Stimulated activated CD4-positive, alpha-beta T cell treated with anti-CD3 and anti-CD28 coated beads, Interleukin-2, amount 100 ng/mL, for 4 hours (primary cell): Measurements from ENCODE around the gene TAF3.

ENCODE experiments used
- DNase-seq: peaks from one replicate; pipeline ENCODE4 v3.0.0-alpha.2; 2020; ENCODE audit warnings: low read depth

Gene TAF3

GRCh38 chr10:7876541-7877127, 58.3 kb downstream of the TAF3 start:
- no peak for DNase-seq

- no peak for DNase-seq
Observed at GRCh38 chr10:7881119-7881518, 62.8 kb downstream of the TAF3 start.

- DNase-seq = no peak
Observed at GRCh38 chr10:7886056-7886455, 67.8 kb downstream of the TAF3 start.

- DNase-seq = no peak
Observed at GRCh38 chr10:7887174-7887816, 69.0 kb downstream of the TAF3 start.

GRCh38 chr10:7889947-7890542, 71.7 kb downstream of the TAF3 start:
- DNase-seq = no peak

GRCh38 chr10:7890781-7891180, 72.5 kb downstream of the TAF3 start:
- DNase-seq = no peak

- DNase-seq = no peak
Observed at GRCh38 chr10:7891634-7892033, 73.3 kb downstream of the TAF3 start.

GRCh38 chr10:7892146-7892545, 73.8 kb downstream of the TAF3 start:
- DNase-seq = no peak

- DNase-seq = no peak
Observed at GRCh38 chr10:7895699-7896090, 77.4 kb downstream of the TAF3 start.

- DNase-seq = no peak
Observed at GRCh38 chr10:7896297-7896696, 78.0 kb downstream of the TAF3 start.

GRCh38 chr10:7901256-7901655, 83.0 kb downstream of the TAF3 start:
- no peak for DNase-seq

- DNase-seq = no peak
Observed at GRCh38 chr10:7902413-7902812, 84.1 kb downstream of the TAF3 start.

GRCh38 chr10:7903851-7904250, 85.5 kb downstream of the TAF3 start:
- no peak for DNase-seq

GRCh38 chr10:7906128-7906527, 87.8 kb downstream of the TAF3 start:
- DNase-seq = no peak

- DNase-seq = no peak
Observed at GRCh38 chr10:7908541-7909210, 90.4 kb downstream of the TAF3 start.

- no peak for DNase-seq
Observed at GRCh38 chr10:7913126-7913872, 95.0 kb downstream of the TAF3 start.

- DNase-seq = no peak
Observed at GRCh38 chr10:7915923-7916536, 97.7 kb downstream of the TAF3 start.

GRCh38 chr10:7917736-7918135, 99.4 kb downstream of the TAF3 start:
- DNase-seq = no peak

GRCh38 chr10:7922707-7923106, 104.4 kb downstream of the TAF3 start:
- no peak for DNase-seq

GRCh38 chr10:7928536-7928935, 110.2 kb downstream of the TAF3 start:
- no peak for DNase-seq

GRCh38 chr10:7932301-7933036, 114.2 kb downstream of the TAF3 start:
- DNase-seq = no peak
